ENCODE results near the gene UBAP1.

The UBAP1 gene

GRCh38 chr9:34178436-34179212 is at the start of gene UBAP1:
Gene UBAP1 (plus strand): TSS chr9:34179043. CDS start chr9:34220915, 41,872 bp downstream.
- DNase-seq = peak; percentile 97

- DNase-seq = no peak
These were observed 47.3 kb upstream of the UBAP1 start for GRCh38 chr9:34131571-34131970.

DNA sequence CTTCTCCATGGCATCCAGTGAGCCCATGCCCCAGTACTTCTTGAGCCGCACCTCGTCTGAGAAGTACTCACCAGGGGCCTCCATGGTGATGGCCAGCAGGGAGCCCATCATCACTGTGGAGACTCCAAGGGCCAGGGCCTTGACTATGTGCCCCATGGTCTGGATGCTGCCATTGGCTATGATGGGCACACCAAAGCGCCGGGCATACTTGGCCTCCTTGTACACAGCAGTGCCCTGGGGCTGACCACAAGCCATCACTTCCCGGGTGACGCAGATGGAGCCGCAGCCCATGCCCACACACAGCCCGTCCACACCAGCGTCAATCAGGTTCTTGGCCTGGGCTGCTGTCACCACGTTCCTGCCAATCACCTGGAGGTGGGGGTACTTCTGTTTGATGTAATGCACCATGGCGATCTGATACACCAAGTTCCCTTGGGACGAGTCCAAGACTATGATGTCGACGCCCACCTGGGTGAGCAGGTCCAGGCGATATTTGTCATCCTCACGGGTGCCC is 45.4 kb upstream of the UBAP1 start:
- DNase-seq = no peak

DNA sequence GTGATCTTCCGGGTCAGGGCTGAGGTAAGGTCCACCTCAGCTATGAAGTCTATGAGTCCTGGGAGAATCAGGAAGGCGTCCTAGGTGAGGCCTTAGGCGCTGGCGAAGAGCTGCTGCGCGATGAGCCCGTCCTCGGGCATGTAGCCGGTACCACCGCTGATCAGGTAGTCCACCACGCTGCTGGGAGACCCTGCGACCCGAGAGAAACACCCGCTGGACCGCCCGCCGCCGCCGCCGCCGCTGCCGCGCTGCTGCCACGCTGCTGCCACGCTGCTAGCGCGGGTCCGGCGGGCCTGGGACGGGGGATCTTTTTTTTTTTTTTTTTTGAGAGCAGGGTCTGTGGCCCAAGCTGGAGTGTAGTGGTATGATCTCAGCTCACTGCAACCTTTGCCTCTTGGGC is 44.3 kb upstream of the UBAP1 start:
- DNase-seq = no peak

DNA sequence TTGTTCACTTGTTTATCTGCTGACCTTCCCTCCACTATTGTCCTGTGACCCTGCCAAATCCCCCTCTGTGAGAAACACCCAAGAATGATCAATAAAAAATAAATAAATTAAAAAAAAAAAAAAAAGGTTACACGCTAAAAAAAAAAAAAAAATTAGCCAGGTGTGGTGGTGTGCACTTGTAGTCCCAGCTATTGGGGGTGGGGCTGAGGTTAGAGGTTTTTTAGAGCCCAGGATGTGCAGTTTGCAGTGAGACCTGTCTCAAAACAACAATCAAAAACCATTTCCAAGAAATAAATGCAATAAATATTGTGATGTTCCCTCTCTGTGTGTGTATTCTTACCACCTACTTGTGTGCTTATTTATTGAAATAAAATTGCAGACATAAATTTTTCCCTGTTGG is 40.2 kb upstream of the UBAP1 start:
- peak; percentile 31 for DNase-seq

GRCh38 chr9:34139477-34140146 is 39.2 kb upstream of the UBAP1 start:
- peak; percentile 7 for DNase-seq

DNA sequence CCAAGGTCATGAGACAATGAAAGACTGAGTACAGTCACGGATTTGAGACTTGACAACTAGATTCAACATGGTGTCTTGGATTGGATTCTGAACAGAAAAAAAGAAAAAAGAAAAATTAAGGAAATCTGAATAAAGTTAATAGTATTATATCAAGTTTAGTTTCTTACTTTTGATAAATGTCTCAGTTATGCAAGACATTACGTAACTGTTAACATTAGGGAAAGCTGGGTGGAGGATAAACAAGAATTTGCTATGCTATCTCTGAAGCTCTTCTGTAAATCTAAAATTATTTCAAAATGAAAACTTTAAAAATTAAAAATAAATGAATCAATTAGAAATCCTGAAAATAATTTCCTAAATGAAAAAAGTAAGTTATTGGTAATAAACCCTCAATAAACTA is 38.0 kb upstream of the UBAP1 start:
- no peak for DNase-seq

DNA sequence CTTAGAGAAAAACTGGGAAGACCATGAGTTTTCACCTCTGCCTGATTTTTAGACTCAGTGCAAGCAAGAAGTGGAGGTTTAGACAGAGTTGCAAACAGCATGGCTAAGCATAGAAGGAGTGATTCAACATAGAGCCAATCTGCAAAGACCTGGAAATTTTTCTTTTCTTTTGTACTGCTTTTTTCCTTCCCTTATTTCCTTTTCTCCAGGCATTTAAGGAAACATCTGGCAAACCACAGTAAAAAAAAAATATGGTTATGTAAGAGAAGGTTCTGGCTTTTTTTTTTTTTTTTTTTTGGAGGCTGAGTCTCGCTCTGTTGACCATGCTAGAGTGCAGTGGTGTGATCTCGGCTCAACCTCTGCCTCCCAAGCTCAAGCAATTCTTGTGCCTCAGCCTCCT is 35.7 kb upstream of the UBAP1 start:
- no peak for DNase-seq

DNA sequence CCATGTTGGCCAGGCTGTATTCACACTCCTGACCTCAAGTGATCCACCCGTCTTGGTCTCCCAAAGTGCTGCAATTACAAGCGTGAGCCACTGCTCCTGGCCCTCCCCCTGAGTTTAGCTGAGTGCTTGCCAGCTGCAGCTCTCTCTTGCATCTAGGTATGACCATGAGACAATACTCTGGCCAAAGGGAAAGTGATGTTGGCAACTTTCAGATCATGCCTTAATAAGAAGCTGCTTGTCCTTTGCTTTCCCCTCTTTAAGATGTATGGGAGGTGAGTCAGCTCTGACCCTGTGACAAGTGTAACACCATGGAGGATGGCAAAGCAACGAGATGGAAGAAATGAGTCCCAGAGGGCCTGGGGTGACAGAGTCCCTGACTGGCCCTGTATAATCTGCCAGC is 33.7 kb upstream of the UBAP1 start:
- no peak for DNase-seq

DNA sequence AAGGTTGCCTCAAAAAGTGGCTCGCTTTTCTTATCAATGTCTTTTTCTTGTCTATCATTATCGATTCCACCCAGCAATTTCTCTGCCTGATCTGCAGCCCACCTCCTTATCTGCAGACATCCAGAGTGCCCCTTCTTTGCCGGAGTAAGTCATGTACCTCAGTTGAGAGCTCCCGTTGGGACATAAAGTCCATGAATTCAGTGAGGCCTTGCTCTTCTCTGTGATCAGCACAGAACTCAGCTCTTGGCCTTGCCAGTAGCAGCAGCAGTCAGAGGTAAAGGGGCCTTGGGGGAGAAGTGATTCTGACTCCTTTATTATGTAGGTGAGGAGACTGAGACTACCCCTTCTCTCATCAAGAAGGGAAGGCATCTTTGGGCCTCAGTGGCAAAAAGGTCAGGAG is 27.4 kb upstream of the UBAP1 start:
- DNase-seq = no peak

GRCh38 chr9:34154057-34154456 is 24.8 kb upstream of the UBAP1 start:
- no peak for DNase-seq

GRCh38 chr9:34157318-34157717 is 21.5 kb upstream of the UBAP1 start:
- DNase-seq = no peak

GRCh38 chr9:34157898-34158297 is 20.9 kb upstream of the UBAP1 start:
- DNase-seq = no peak

GRCh38 chr9:34158362-34158869 is 20.4 kb upstream of the UBAP1 start:
- no peak for DNase-seq

GRCh38 chr9:34163434-34163833 is 15.4 kb upstream of the UBAP1 start:
- no peak for DNase-seq

- DNase-seq = no peak
These were observed 9.7 kb upstream of the UBAP1 start for GRCh38 chr9:34169125-34169524.

- DNase-seq = no peak
These were observed 8.4 kb upstream of the UBAP1 start for GRCh38 chr9:34170237-34170991.

GRCh38 chr9:34171753-34172535 is 6.9 kb upstream of the UBAP1 start:
- DNase-seq = peak; percentile 81

DNA sequence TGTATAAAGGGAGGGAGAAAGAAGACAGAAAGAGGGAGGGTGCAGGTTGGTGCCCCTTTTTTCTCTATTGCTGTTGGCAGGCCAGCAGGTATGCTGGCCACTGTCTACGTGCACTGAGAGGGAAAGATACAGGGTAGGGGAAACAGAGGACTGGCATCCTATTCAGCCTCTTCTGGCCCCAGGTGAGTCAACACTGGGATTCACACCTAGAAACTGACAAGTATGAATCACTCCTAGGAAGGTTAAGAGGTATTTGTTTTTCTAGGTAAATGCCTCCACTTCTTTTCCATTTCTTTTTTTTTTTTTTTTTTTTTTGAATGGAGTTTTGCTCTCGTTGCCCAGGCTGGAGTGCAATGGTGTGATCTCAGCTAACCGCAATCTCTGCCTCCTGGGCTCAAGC is 2.8 kb upstream of the UBAP1 start:
- no peak for DNase-seq

- no peak for DNase-seq
These were observed 1.0 kb upstream of the UBAP1 start for GRCh38 chr9:34177593-34178435.

Measured in CD4-positive, alpha-beta T cell treated with Interleukin-10 for 1 hour (primary cell).